CD4-positive, alpha-beta T cell treated with Interleukin-17A for 1 hour (primary cell): ENCODE measurements around the gene NTM.

Experiments
- DNase-seq: peaks from one replicate; pipeline ENCODE4 v3.0.0-alpha.2; 2020

The NTM gene

DNA sequence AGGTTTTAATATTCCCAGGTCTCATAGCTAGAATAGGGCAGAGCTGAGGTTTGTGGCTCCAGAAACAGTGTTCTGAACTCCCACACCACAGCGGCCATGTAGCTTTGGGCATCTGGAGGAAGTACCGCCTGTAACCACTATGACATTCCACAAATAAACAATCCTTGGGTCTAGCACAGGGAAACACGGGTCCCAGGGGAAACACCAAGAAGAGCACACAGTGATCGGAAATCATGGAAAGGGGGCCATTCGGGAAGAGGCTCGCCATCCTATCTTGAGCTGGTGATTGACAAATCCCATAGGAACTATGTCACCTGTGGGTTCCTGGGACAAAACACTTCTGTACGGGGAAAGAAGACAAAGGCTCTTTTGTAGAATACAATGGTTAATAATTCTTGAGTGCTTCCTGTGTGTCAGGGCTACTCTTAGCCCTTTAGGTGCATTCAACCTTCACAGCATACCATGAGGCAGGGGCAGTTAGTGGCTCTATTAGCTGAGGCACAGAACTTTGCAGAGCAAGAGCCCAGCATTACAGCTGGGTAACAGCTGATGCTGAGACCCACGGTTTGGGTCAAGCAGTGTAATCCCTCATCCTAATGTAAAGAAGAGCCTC is 514.2 kb downstream of the NTM start:
- no peak for DNase-seq

DNA sequence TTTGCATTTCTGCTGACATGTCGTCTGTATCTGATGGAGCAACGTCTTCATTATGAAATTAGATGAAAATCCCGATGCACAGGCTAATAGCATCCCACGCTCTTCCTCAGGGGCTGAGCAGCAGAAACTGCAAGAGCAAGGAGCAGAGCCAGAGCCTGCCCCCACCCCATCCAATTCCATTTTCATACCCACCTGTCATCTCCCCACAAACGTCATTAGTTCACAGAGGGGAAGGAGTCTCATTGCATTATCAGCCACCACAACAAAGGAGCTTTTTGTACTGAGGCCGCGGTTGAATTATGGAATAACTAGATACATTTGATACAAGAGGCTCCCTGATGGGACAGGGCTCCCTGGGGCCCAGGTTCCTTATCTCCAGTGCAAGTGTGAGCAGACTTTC is 515.0 kb downstream of the NTM start:
- DNase-seq = no peak

DNA sequence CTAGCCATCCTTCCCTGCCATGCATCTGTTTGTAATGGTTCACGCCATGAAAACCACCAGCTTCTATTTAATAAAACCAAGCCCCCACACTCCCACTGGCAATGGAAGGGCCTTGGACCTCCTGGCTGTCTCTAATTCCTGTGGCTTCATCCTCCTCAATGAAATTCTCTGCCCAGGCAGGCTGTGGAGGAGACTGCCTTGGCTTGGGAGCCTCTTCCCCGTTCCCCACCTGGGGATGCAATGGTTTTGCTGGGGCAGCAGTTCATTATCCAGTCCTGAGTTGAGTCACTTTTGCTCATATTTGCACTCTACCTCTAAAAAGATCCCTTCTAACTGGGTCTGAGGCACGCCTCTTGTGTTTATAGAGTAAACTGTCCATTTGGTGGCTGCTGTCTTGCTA is 515.8 kb downstream of the NTM start:
- DNase-seq = no peak

DNA sequence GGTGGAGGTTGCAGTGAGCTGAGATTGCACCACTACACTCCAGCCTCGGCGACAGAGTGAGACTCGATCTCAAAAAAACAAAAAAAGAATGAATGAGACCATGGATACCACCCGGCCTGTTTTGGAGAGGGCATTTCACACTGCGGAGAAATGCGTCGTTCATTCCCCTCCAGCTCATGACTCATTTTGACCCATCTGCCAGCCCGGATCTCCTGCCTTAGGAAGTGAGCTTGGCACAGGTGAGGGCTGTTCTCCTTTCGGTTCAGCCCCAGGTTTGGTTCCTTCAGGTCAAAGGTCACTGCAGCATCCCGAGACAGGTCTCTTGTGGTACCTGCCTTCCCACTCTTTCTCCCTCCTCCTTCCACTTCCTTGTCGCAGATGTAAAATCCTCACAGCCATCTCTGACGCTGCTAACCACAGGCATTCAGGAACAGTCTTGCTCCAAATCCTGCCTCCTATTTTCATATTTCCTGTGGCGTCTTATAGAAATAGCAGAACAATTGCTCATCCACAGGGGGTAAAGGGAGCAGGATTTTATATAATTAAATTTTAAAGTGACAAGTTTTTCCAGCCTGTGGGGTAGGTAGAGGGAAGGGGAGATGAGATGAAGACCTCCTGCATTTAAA is 517.9 kb downstream of the NTM start:
- no peak for DNase-seq

DNA sequence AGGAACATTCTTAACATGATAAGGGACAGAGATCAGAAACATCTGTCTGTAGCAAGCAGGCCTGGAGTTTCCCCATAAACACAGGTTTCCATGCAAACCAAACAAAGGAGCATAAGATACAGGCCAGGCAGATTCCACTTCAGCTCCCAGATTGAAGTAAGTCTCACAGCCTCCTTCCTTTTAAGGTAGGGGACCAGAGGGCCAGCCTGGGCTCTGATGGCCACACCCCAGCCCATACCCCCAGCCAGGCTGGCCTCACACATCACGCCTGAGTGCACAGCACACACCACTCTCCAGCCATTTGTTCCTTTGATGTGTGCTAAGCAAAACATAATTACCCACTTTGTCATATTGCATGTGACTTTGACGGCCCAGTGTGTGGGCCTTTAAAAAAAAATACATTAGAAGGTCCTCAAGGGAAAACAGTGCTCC is 518.7 kb downstream of the NTM start:
- no peak for DNase-seq

DNA sequence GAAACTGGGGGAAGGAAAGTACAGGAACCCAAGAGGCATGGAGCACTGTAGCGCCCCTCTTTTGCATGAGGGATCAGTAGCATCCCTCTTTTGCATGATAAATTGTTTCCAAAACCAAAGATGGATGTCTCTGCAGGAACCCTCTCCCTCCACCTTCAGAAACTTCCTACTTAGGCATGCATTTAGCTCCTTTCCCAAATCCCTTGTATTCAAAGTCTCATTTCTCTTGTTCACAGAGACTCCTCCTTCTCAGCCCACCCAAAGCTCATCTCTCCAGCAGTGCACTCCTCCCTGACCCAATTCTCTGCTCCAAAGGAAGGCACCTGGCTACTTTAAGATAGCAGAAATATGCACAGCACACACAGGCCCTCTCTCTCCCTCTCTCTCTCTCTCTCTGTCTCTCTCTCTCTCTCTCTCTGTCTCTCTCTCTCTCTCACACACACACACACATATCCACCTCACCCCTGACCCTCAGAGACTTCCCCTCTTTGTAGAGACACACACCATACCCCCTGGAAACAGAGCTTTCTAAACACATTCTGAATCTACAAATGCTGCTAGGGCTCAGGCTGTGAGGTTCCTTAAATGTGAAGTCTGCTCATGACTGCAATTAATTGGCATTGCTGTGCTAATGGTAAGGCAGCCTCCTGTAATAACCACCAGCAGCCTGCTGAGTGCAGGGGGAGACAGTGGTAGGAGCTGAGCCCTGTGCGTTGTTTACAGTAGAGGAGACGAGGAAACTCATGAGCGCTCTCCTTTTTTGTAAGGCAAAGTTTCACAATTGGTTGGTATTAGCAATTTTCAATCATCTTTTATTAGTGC is 519.6 kb downstream of the NTM start:
- no peak for DNase-seq

DNA sequence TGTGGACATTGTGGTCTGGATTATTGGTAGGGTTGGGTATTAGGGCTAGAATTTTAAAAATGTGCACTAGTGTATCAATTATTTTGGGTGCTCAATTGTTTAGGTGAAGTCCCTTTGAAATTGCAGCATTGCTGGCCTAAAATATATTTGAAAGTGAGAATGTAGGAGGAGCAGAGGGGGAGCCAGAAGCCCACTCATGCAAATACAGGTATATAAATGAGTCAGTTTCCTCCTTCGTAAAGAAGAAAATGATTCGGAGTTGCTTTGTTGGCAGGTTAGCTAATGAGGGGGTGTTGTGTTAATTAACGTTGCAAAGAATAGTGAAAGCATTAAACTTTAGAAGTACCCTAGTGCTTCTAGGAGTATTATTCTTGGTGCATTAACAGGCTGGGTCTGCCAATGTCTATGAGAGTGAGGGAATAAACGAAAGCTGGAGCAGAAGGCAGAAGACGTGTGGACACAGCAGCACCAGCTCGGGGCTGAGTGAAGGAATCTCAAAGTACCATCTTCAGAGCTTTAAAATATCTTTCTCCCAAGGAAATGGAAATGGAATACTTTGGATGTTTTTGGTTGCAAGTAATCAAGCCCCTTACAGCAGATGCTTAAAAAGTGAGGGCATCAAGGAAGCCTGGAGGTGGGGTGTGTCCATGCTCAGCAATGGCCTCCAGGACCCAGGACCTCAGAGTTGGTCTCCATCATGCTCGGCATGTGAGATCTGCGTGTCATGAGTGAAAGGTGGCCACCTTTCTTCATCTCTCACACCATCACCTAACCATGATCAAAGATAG is 522.9 kb downstream of the NTM start:
- DNase-seq = no peak

DNA sequence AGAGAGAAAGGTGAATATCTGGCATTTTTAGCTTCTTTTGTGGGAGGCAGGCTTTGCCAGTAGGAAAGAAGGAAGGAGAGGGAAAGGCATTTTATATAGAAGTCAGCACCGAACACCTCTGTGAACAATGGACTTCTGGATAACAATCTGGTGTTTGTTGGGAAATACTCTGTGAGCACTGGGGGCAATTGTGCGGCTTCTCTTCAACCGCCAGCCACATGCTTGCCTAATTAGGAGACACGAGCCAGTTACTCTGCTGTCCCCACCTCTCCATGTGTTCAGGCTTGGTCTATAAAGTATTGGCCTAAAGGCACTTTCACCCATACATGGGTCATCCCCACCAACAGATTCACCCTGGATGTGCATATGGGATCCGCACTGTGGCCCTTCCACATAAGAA is 523.6 kb downstream of the NTM start:
- DNase-seq = no peak

DNA sequence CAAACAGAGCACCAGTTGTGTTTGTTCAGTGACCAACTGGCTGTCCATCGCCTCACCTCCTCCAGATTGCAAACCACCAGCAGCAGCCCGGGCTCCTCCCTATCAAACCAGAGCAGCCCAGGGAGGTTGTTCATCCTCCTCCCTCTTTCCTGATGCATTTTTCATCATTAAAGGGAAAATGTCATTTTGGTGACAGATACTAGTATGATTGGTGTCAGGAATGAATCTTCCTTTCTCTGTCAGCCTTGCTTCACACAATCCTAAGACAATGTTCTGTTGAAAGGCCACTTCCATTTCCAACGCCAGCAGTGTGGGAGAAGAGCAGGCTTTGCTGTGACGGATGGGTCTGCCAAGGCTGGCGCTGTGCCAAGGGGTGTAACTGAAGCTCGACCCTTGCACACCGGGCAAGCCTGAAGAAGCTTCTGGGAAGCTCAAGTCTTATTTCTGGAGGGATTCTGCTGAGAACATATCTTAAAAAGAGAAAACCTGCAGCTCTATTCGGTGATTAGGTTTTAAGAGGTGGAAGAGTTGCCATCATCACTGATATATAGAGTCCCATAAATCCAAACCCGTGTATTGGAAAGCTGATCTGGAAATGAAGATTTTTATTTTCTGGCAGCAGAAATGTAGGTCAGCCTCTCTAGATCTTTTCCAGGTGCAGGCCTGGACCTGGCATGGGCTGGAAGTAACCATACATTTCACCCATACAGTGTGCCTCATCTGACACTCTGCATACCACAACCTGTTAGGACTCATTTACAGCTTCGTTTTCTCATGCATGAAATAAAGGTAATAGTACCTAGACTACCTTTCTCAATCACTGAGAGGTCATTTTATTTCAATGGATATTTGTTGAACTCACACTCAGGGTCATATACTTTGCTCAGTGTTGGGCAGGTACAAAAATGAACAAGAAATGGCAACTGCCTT is 524.5 kb downstream of the NTM start:
- DNase-seq = no peak

DNA sequence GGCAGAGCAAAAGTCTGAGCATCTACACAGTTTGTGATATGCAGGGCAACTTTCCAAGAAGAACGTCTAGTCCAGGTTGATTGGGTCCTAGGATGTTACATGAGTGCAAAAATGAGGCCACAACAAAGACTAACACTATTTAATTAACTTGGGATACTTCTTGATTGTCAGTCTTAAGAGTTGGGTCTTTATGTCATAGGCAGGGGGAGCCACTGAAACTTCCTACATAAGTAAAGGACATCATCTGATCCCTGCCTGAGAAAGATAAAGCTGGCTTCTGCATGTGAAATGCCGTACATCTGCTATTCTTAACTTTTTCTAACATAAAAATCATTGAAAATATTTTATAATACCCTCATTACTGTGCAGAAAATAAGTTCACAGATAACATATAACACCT is 525.5 kb downstream of the NTM start:
- DNase-seq = no peak

DNA sequence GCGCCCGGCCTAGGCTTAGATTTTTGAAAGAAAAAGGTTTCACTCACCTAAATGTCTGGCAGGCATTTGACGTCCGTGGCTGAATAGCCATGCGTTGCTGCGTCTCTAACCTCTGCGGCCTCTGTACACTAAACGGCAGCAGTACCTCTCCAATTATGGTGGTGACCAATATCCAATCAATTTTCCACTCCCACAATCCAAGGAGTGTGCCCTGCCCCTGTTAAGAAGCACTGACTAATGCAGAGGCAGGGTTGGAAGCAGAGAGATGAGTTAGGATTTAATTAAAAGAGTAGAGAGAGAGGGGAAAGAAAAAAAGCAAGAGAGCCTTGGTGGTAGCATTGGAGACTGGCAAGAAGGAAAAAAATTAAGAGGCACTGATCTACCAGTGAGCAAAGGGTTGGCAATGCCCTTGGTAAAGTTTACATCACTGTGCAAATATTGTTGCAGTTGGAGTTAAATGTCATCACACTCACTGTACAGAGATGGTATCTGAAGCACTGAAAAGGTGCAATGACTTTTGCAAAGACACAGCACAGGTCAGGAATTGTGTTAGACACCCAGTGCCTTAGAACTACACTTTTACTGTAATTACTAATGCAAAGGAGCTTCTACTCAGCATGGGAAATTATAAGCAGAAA is 526.7 kb downstream of the NTM start:
- DNase-seq = no peak

DNA sequence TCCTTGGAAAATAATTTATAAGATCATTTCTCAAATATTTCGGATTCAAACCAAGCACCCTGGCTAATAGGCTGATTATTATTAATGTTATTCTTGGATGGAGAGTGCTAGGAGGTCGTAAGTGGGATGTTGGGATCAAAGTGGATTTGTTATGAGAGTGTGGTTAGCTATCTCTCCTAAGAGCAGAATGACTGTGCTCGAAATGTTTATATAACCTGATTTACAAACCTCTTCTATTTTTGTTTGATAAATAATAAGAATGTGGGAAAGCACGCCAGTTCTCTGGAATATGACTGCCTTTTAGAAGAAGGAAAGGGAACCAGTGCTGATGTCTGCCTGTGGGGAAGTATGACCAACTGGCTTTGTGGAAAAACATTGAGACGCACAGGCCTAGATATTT is 527.5 kb downstream of the NTM start:
- DNase-seq = no peak

DNA sequence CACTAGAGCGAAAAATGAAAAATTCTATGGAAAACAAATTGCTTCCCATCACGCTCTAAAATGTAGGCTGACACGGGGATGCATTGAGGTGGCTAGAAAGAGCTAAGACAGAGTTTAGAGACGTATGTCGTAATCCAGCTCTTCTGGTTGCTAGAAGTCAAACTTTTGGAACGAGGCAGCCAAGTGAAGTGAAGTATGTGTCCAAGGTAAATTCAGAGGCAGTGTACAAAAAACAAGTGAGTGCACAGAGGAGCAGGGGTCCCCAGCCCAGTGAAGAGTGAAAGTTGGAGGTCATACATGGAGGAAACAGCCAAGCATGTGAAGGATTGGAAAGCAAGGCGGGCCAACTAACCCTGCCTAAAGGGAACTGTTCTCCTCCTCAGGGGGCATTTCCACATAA is 528.5 kb downstream of the NTM start:
- DNase-seq = no peak

DNA sequence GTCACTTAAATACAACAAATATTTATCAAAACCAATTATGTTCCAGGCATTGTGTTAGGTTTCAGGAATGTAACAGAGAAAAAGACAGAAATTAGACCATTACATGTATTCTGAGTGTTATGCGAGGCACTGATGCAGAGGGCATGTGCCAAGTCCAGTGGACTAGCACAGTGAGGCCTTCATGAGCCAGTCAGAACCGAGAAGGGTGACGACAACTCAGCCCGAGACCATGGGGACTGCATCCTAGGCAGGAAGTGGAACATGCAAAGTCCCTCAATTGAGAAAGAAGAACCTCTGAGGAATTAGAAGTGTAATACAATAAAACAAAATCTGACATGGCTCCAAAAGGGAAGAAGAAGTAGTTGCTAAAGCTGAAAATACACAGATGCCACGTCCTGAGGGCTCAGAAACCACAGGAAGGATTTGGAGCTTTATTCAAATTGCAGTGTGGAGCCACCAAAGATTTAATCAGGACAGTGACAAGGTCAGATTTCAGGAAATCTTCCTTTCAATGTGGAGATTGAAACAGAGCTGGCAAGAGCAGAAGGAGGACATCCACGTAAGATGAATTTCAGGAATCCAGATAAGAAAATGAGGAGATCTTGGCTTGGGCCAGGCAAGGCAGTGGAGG is 529.6 kb downstream of the NTM start:
- no peak for DNase-seq

DNA sequence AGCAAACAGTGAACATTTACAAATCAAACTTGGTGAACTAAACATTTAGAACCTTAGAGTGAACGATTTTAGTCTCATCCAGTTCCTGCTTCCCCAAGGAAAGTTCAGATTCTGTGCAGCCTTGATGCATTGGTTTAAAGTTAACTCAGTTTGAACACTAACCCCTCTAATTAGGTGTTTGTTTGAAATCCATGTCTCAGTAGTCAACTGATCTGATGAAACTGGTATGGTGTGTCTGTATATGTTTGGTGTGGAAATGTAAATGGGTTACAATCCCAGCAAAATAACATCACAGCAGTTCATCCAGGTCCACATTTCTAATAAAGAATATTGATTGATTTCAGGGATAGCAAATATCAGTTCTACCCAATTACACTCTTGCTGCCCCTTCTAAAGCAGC is 532.0 kb downstream of the NTM start:
- DNase-seq = no peak

DNA sequence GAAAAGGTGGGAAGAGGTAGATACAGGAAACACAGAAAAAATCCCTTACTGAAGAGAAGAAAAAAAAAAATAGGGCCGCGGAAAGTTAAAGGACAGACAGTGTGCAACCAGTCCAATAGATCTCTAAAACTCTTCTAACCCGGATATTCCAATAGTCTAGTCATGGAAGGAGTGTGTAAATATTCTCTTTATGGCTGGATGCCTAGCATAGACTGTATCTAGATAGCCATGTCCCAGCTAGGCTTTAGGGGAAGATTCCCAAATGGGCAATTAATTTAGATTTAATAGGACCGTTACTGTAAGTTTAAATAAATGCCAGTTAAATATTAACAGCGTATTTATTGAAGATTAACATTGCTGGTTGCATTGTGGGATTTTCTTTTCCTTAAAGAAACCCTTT is 532.7 kb downstream of the NTM start:
- no peak for DNase-seq

DNA sequence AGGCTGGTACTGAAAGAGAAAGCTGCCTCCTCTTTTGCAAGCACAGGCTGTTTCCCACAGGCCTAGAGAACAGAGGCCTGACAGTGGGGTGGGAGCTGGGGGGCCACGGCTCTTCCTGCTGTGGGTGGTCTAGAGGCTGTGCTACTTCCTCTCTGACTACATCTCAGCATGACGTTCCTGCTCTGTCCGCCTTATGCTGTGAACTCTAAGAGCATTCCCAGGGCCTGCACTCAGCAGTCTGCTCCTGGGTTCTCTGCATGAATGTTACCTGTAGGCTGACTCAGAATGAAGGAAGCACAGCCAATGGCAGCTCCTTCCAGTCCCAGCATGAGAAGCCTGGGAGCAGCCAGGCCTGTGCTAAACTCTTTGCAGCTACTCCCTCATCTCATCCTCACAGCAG is 534.3 kb downstream of the NTM start:
- DNase-seq = no peak

DNA sequence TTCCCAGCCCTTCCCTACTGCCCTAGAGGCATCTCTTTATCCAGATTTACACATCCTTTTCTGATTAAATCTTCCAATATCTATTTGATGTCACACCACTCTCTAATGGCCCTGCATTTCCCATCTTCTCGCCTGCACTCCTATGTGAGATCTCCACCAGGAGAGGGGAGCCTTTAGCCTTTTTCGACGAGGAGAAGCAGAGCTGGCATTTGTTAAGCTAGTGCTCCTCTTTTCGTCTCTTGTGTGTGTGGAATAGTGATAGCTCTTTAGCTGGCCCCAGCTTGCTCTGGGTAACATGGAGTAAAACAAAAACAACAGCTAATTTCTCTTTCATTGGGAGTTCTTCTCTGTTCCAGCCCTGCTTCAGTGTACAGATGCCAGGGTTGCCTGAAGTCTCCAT is 536.5 kb downstream of the NTM start:
- DNase-seq = no peak

DNA sequence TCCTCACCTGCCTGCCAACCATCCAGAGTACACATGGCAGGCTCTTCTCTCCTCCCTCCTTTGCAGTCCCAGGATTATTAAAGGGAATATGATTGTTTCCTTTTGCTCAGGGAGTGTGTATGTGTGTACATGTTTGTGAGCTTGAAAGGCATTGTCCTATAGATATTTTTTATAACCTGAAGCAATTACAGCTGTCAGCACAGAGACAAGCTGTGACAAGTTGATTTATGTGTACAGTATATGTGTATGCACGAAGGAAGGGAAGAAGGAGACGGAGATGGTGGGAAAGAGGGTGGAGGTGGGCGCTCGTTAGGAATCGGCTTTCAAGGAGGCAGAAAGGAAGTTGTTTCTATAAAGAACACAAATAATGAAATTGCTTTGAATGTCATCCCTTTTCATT is 537.0 kb downstream of the NTM start:
- DNase-seq = no peak

DNA sequence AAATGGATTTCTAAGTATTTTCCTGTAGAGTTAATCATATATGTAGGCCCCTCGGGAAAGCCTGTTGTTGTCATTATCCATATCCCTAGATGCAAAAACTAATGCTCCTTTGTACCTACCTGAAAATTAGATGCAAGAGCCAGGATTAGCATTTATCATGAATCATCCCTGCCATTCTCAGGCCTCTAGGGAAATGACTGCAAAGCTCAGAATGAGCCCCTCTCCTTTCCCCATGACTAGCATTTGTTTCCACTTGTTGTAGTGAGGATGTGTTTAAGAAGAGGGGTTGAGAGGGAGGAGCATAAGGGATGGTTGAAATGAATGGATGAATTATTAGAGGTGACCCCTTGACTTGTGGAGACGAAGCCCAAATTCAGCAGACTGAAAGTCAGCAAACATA is 537.9 kb downstream of the NTM start:
- no peak for DNase-seq

DNA sequence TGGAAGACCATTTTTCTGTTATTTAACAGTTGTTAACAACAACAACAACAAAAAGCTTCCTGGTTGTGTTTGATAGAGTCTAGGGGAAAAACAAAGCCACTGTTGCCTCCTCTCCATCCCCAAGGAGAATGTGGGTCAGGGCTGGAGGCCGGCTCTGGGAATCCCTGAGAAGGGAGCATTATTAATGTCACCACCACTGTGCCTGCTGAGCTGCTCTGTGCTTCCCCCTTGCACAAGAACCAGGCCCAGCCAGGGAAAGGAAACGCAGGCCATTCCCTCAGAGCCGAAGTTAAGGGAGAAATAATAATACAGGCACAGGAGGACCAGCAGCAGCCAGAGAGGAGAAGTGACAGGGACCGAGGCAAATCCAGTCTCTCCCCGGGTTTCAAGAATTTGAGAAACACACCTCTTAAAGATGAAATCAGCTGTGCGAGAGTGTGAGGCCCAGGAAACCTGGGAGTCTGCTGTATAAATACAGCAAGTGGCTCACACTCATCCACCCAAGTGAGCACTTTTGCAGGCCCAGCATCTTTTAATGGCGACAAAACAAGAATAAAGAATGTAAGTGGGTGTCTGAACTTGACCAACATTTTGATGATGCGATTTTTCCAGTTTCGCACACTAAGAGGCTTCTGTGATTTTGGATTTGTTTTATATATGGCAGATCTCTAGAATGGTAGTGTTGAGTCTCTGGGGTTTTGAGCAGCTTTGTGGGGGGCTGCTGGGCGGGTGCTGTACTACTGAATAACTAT is 539.2 kb downstream of the NTM start:
- no peak for DNase-seq
